Middle frontal gyrus (tissue), 1 donor: ENCODE results near the gene GPA33.
"Not testable (repeated sequence)": the region's sequence is repeated elsewhere in the genome, so short reads cannot be mapped to it uniquely, and the experiment has no call there.

Experiments
- DNase-seq: peaks from one replicate; pipeline ENCODE4 v3.0.0-alpha.2; 2015; ENCODE audit warnings: low spot score; ENCODE audit errors: extremely low spot score

The GPA33 gene

DNA sequence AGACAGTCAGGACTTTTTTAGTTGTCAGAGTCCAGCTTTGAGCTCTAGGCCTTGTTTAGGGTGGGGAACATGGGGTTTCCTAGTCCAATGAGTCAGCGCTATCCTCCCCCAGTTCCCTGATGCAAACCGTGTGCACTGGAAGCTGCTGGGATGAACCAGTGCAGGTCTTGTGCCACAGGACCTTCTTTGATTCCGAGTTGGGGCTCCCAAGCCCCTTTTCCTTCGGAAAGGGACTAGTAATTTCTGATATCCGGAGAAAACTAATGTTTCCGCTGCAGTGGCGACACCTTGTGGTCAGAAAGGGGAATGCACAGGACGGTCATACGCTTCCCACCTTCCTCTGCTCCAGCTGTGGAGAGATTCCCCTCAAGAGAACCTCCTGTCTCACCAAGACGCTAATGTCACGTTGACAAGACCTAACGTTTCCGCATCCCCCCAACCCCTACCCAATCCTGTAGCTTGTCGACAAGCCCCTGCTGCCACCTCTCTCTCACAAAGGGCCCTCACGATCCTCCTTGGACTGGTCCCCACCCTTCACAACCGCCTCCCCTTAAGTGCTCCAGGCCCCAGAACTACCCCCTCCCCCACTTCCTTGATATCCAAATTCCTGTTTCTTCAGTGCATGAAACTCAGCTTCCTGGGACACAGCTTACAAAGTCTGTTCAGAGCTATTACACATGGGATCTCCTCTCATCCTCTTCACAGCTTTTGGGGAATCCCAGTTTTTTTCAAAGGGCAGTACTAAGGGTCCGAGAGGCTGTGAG, 30.9 kb downstream of the GPA33 start:
- DNase-seq: peak; percentile 16

DNA sequence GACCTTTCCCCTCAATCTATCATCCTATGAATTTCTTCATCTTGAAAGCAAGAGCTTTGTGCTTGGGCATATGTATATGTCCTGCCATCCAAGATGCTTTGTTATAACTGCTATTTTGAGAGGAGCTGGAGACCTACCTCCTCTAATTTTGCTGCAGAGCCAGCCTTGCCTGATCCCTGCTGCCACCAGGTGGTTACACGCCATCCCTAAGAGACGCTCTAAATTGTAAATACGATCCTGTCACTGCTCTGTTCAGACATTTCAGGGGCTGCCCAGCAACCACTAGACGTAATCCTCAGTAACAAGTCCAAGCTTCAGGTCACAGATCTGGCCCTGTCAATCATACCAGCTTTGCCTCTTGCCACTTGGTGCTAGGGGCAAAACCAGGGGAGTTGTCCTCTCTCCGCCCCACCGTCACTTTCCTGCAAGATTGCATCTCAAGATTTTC, 32.9 kb downstream of the GPA33 start:
- peak; percentile 50 for DNase-seq

DNA sequence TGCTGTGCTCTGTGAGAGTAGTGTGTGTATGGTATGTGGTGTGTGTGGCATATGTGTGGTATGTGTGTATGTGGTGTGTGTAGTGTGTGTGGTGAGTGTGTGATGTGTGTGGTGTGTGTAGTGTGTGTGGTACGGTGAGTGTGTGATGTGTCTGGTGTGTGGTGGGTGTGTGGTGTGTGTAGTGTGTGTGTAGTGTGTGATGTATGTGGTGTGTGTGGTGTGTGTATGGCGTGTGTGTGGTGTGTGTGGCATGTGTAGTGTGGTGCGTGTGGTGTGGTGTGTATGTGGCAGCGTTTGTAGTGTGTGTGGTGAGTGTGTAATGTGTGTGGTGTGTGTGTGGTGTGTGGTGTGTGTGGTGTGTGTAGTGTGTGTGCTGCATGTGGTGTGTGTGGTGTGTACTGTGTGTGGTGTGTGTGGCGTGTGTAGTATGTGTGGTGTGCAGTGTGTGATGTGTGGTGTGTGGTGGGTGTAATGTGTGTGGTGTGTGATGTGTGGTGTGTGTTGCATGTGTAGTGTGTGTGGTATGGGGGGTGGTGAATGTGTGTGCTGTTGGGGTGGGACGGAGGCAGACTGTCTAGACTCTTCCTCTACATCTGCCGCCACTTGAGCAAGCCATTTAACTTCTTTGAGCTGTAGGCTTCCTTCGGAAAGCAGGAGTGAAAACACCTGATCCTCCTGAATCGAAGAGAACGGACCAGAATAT, 33.5 kb downstream of the GPA33 start:
- no peak for DNase-seq

DNA sequence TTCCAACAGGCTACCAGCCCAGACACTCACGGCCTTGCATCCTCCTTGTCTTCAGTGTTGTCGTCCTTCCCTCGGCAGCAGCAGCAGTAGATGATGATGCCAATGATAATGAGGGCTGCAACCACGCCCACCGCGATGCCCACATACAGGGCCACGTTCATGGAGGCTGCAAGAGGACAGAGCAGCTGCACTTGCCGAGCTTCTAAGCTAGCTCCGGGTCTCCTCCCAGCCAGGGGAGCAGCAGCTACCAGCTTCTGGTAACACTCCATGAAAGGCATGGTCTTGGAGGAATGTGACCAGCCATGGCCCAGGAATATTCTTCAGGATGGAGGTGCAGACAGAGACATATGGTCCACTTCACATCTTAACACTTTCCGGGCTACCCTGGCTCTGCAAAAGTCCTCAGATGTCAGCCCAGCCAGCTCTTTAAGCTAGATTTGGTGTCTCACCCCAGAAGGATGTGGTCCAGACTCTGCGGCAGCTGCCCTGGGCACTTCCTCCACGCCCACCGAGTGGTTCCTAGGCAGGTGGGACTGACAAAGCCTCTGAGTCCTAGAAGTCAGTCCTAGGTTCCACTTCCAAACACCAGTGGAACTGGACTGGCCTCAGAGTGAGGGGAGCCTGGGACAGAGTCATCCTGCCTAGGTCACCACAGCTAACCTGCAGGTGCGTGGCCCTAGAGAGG, 35.1 kb downstream of the GPA33 start:
- DNase-seq: no peak

GRCh38 chr1:167054531-167054930, 35.6 kb downstream of the GPA33 start:
- no peak for DNase-seq

DNA sequence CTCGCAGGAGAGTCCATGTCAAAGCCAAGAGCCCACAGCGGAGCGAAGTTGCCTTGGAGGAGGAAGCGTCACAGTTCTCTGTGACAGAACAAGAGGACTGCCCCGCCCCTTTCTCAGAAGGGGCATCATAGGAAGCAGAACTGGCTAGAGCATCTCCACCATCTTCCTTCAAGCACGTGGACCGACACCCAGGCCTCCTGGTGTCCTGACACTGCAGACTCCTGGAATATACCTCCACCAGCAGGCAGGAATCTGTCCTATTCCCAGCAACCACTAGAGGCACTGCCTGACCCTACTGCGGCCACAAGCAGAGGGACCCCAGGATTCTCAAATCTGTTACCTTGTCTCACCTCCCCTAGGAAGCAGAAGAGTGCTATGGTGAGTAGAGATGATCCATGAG, 37.8 kb downstream of the GPA33 start:
- DNase-seq: no peak

DNA sequence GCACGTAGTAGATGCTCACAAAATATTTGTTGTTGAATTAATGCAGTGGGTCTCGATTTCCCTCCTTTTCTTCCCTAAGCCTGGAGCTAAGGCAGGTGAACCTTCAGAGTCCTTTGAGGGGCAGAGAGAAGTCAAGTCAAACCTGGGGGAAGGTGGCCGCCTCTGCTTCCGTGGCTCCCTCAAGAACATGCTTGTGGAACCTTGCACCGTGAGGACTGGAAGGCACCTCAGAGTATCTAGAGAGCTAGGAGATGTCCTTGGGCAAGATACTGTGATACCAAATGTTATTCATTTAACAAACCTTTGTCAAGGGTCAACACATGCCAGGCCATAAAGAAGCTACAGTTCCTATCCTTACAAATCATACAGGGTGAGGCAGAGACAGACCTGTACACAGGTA, 38.3 kb downstream of the GPA33 start:
- no peak for DNase-seq

GRCh38 chr1:167043752-167044488, 46.3 kb downstream of the GPA33 start:
- peak; percentile 6 for DNase-seq

DNA sequence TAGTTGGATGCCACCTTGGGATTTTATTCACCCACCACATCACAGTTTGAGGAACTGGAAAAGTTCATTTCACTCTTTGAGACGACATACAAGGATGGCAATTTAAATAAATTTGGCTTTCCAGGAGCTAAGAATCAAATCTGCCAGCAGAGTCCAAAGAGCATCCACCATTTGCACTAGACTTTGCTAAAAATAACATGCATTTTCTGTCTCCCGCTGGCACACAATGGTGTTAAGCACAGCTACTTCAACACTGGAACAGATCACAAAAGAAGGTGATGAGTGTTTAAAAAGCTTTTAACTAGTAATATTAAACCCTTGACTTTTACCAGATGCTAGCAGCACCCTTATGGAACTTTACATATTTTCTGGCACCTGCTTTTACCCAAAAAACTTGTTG, 56.5 kb downstream of the GPA33 start:
- no peak for DNase-seq

DNA sequence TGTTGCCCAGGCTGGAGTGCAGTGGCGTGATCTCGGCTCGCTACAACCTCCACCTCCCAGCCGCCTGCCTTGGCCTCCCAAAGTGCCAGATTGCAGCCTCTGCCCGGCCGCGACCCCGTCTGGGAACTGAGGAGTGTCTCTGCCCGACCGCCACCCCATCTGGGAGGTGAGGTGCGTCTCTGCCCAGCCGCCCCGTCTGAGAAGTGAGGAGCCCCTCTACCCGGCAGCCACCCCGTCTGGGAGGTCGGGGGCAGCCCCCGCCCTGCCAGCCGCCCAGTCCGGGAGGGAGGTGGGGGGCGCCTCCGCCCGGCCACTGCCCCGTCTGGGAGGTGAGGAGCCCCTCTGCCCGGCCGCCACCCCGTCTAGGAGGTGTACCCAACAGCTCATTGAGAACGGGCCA, 60.6 kb downstream of the GPA33 start:
- DNase-seq: not testable (repeated sequence)

- no peak for DNase-seq
Observed at GRCh38 chr1:167022384-167022783, 67.8 kb downstream of the GPA33 start.

DNA sequence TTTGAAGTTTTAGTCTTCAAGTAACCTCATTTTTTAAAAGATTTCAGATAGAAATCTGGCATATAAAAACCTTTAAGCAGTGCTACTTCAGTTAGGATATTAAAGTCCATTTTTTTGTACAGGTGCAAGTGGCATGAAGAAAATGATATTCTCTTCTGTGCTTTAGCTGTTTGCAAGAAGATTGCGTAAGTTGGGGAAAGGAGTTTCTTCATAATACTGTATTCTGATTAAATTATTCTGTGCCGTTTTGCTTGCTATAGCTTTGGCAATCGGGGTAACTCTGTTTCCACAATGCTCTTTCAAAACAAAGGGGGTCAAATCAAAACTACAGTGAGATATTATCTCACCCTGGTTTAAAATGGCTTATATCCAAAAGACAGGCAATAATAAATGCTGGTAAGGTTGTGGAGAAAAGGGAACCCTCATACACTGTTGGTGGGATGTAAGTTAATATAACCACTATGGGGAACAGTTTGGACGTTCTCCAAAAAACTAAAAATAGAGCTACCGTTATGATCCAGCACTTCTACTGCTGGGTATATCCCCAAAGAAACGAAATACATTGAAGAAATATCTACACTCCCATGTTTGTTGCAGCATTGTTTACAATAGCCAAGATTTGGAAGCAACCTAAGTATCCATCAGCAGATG, 74.0 kb downstream of the GPA33 start:
- no peak for DNase-seq

DNA sequence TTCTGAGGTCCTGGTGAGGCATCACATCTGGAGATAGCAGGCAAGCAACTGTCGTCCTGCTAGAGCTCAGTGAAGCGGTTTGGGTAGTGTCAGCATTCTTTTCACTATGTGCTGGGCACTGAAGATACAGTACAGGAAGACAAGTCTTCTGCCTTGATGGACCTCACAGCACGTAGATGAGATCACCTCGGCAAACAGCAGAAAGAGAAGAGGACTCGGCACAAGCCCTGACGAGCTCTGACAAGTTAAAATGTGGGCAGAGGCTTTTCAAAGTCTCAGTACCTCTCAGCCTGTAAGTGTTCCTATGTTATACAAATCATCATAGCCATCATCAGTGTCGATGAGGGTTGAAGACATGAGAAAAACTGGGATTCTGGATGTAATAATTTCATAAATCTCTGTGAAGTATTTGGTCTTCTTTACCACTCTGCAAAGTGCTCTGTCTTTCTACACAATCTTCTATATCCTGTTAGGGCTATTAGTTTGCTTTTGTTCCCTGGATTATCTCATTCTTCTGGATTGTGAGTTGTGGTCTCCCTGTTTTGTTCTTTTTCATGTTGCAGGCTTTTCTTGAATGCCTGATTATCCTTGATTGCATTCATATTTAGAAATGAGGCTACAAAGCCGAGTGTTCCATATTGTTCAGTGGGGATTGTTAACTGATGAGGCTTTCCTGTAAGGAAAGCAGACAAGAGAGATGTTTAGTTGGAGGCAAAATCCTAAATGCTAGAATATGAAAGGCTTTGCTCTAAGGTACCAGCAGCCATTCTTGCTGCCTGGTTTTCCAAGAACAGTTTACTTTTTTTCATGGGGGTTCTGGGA, 76.9 kb downstream of the GPA33 start:
- no peak for DNase-seq

GRCh38 chr1:167012570-167012969, 77.6 kb downstream of the GPA33 start:
- DNase-seq: no peak

GRCh38 chr1:167011560-167012191, 78.5 kb downstream of the GPA33 start:
- no peak for DNase-seq

DNA sequence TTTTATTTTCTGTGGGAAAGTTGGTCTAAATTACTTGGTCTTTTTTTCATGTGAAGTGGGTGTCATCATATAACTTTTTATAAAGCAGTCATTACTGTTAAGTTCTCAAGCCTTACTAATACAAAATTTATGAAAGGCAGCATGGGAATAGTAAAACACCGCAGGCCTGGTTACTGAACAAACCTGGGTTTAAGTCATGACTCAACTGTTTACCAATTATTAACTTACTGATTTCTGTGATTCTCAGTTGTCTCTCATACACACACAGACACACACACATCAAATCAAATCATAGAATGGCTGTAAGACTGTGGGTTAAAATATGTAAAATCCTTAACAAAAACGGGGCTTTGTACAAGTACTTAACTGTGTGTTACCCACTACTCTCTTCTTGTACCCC, 86.5 kb downstream of the GPA33 start:
- DNase-seq: no peak
